GM19238 (cell line): ENCODE measurements around the gene AHI1.

ENCODE experiments used
- DNase-seq: peaks from one replicate; pipeline ENCODE4 v3.0.0; 2011; ENCODE audit warnings: low spot score; ENCODE audit not compliant: insufficient read length

AHI1 gene

GRCh38 chr6:135235716-135236115, 261.8 kb downstream of the AHI1 start:
- no peak for DNase-seq

GRCh38 chr6:135234492-135234780, 263.1 kb downstream of the AHI1 start:
- DNase-seq, result no peak

GRCh38 chr6:135233686-135234491, 263.7 kb downstream of the AHI1 start:
- DNase-seq, result no peak
